GM18508 (cell line): ENCODE measurements around the gene OSBPL2.
A peak's percentile ranks its signal among the peaks of the same experiment; 100 is the strongest.

Source experiments
- ATAC-seq: cut with Tn5 transposase; IDR thresholded peaks from one replicate; pipeline ENCODE4 v1.9.1; 2021; ENCODE audit warnings: moderate number of reproducible peaks; ENCODE audit not compliant: insufficient read depth, unreplicated experiment

OSBPL2 gene

DNA sequence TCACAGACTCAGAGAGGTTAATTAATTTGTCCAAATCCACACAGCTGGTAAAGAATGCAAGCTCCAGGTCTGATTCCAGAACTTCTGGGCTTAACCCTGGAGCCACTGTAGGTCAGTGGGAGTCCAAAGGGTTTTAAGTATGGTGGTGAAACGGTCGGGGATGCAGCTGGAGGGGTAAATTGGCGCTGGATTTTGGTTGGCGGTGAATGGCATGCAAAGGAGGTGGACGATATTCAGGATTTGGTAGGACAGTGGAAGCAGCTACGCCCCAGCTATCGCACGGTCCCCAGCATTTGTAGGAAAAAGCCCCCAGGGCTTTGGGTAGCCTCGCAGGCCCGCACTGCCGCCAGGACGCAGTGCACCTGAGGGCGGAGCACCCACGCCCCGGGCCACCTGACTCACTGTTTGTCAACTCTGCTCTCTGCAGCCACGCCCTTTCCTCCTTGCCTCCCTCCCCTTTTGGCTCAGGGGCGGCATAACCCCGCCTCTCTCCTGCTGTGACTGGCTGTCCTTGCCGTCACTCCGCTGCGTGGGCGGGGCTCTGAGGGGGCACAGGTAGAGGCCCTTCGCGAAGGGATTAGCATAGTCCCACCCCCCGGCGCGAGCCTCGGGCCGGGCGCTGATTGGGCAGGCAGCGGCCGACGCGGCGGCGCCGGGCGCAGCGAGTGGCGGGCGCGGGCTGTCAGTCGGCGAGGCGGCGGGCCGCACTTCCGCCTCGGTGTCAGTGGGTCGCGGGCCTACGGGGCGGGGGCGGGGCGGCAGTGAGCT lies at the start of gene OSBPL2:
Gene OSBPL2 (plus strand): TSS at position 721 of the 768 bp plus-strand sequence. CDS start 17,664 bp downstream, outside the sequence.
- peak; percentile 93 for ATAC-seq

DNA sequence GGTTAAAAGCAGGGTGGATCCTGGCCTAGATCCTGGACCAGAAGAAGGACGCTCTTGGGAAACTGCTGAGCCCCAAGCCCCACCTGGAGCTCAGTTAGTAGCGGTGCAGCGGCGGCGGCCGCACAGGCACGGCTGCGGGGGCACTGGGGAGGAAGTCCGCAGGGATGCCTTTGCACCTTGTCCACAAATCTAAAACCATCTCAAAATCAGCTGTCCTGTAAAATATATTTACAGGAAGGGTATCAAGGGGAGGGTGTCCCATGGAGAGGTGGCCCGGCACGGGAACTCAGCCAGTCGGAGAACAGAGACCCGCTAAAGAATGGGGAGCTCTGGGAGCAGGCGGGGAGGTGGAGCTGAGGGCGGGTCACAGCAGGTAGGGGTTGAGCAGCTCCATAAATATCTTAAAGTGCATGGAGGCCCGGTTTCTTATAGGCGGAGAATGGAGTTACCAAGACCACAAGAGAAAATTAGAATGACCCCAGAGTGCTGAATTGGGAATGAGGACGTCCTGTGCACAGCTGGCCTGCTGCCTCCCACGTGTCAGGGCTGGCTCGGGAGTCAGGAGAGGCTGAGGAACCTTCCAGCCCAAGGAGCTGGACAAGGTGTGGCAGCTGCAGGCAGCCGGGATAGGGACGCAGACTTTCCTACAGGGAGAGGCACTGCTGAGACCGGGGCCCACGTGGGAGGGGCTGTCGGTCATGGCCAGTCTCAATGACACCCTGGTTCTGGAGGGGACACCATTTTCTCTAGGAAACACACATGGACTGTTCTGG lies 47.5 kb upstream of the OSBPL2 start:
- no peak for ATAC-seq

DNA sequence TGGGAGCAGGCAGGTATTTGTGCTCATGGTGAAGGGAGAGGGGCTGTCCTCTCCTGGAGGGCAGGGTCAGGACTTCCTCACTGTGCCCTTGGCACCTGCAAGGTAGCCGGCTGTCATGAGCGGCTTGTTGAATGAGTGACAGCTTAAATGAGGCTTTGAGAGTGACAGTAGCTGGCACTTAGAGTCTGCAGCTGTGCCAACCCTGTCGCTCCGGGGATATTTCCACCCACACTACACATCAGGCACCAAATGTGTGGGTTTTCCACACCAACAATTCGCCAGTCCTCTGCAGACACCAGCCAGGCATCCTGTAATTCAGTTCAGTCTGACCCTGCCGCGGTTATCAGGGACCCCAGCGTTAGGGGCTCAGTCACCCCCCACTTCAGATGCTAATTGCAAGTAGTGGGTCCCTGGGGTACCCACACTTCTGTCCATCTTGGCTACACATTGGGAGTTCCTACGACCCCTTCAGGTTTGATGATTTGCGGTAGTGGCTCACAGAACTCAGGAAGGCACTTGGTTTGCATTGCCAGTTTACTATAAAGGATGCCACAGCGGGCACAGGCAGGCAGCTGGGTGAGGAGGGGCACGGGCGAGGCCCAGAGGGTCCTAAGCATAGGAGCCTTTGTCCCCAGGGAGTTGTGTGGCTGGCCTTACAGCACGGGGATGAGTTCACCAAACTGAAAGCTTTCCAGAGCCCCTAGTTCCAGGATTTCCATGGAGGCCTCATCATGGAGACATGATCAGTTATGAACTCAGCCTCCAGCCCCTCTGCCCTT lies 46.4 kb upstream of the OSBPL2 start:
- no peak for ATAC-seq

DNA sequence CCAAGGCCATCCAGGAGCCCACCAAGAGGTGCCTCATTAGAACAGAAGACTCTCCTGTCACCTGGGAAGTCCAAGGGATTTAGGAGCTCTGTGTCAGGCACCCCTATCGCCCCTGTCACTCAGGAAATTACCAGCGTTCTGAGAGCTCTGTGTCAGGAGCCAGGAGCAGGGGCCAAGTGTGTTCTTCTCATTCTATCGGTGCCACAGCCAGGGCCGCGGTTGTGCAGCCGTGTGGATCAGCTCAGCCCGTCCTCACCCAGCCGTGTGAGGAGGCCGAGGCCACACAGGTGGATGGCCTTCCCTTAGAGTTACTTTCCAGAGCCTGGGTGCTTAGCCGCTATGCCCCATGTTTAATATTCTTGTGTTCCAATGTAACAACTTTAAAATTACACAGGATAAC lies 45.7 kb upstream of the OSBPL2 start:
- ATAC-seq = no peak

DNA sequence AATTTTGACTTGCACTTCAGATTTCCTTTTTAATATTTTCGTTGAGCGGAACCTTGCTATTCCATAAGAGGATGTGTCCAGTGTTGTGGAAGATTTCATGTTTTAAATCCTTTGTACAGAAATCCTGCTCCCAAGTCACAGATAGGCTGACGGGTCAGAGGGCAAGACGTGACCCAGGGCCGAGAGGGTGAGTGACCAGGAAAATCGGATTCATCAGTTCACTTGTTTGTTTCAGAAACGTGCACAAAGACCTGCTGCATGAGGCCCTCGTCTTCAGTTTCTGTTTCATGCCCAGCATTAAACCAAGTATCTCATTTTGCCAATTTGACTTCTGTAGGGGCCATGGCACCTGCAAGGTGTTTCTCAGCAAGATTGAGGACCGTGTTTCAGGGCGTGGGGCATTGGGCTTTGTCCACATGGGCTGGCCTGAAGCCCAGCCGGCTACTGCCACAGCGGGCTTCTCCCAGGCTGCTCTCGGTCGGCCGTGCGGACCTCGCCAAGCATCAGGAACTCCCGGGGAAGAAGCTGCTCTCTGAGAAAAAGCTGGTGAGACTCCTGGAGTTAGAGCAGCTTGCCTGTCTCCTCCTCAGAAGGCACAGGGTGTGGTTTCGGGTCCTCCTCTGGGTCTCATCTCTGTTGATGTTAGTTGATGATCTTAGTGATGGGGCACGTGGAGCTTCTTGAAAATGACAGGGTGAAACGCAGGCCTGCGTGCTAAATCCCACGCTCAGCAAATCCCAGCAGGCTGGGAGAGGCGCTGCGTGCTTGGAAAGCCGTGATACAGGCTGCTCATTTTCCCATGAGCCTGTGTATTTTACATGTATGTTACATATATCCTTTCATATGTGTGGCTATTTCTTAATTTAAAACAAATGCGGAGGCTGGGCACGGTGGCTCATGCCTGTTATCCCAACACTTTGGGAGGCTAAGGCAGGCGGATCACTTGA lies 45.0 kb upstream of the OSBPL2 start:
- ATAC-seq = no peak

DNA sequence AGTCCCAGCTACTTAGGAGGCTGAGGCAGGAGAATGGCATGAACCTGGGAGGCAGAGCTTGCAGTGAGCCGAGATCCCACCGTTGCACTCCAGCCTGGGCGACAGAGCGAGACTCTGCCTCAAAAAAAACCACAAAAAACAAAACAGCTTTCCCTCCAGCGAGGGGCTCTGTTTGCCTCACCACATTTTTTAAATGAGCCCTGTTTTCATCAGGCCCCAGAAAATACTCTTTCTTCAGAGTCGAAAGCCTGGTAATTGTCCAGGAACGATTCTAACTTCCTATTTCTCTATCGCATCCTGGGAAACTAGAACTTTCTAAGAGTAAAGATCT lies 43.3 kb upstream of the OSBPL2 start:
- ATAC-seq = no peak

DNA sequence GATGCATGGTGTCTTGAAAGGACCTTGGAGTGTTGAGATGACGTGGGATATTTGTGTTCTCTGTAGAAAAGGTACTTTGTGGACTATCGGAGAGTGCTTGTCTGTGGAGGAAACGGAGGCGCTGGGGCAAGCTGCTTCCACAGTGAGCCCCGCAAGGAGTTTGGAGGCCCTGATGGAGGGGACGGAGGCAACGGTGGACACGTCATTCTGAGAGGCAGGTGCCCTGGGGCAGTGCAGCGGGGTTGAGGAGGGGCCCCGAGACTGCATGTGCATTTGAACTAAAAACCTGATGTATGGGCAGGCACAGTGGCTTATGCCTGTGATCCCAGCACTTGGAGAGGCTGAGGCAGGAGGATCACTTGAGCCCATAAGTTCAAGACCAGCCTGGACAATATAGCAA lies 42.6 kb upstream of the OSBPL2 start:
- no peak for ATAC-seq

DNA sequence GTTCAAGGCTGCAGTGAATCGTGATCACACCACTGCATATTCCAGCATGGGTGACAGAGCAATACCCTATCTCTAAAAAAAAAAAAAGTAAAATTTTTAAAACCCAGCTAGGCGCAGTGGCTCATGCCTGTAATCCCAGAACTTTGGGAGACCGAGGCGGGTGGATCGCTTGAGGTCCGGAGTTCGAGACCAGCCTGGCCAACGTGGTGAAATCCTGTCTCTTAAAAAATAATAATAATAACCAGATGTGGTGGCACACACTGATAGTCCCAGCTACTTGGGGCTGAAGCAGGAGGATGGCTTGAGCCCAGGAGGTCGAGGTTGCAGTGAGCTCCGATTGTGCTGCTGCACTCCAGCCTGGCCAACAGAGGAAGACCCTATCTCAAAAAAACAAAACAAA lies 42.0 kb upstream of the OSBPL2 start:
- no peak for ATAC-seq

DNA sequence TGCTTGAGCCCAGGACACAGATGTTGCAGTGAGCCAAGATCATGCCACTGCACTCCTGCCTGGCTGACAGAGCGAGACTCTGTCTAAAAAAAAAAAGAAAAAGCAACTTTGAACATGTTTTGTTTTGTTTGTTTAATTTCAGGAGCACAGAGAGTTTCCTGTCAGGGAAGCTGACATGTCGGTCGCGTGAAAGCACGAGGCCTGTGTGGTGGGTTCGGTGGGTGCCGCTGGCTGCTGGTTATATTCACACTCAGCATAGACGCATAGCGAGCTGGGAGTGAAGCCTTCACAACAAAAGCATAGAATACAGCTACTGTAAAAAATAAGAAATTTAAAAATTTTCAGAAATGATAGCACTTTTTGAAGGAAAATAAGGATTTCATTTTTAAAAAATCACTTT lies 41.0 kb upstream of the OSBPL2 start:
- ATAC-seq = no peak

DNA sequence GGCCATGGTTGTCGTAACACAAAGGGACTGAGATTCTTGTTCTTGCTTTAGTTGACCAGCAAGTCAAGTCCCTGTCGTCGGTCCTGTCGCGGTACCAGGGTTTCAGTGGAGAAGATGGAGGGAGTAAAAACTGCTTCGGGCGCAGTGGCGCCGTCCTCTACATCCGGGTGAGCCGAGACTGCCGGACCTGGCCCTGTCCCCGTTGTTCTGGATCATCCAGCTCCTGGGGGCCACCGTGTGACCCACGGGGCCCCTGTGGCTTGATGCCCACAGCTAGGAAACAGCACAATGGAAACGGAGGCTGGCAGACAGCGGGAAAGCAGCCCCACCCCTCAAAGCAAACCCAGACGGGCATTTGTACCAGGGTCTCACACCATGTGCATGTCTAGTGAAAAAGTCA lies 40.5 kb upstream of the OSBPL2 start:
- ATAC-seq = no peak

DNA sequence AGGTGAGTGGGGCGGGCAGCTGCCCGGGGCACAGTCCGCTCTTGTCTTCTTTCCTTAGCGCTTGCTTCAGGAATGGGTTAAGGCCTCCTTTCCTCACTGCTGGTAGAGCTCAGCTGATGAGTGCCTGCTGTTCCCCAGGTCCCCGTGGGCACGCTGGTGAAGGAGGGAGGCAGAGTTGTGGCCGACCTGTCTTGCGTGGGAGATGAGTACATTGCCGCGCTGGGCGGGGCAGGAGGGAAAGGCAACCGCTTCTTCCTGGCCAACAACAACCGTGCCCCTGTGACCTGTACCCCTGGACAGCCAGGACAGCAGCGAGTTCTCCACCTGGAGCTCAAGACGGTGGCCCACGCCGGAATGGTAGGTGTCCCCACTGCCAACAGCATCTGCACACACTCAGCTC lies 39.8 kb upstream of the OSBPL2 start:
- ATAC-seq = no peak

DNA sequence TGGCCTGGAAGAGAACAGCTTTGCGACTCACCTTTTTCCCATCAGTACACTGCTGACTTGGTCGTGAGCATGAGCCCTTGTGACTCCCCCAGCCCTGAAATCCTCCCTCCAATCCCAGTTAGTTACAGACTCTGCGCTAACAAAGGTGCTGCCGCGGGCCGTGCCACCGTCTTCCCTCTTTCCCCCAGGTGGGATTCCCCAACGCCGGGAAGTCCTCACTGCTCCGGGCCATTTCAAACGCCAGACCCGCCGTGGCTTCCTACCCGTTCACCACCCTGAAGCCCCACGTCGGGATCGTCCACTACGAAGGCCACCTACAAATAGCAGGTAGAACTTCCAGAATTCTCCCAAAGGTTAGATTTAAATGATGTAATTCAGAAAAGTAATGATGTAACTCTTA lies 39.4 kb upstream of the OSBPL2 start:
- no peak for ATAC-seq

DNA sequence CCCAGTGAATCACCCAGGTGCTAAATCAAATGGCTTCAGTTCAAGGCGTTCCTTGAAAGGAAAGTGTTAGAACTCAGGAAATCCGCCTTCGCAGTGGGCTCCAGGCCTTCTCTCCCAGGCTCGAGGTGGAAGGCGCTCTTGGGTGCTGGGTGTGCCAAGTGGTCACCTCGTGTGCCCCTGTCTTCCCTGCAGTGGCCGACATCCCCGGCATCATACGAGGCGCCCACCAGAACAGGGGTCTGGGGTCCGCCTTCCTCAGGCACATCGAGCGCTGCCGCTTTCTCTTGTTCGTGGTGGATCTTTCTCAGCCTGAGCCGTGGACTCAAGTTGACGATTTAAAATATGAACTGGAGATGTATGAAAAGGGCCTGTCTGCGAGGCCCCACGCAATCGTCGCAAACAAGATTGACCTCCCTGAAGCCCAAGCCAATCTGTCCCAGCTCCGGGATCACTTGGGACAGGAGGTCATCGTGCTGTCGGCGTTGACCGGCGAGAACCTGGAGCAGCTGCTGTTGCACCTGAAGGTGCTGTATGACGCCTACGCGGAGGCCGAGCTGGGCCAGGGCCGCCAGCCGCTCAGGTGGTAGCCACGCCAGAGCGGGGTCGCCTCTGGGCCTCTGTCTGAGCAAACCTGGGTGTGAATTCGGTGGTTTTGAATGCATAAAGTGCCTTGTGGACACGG lies 37.7 kb upstream of the OSBPL2 start:
- no peak for ATAC-seq

DNA sequence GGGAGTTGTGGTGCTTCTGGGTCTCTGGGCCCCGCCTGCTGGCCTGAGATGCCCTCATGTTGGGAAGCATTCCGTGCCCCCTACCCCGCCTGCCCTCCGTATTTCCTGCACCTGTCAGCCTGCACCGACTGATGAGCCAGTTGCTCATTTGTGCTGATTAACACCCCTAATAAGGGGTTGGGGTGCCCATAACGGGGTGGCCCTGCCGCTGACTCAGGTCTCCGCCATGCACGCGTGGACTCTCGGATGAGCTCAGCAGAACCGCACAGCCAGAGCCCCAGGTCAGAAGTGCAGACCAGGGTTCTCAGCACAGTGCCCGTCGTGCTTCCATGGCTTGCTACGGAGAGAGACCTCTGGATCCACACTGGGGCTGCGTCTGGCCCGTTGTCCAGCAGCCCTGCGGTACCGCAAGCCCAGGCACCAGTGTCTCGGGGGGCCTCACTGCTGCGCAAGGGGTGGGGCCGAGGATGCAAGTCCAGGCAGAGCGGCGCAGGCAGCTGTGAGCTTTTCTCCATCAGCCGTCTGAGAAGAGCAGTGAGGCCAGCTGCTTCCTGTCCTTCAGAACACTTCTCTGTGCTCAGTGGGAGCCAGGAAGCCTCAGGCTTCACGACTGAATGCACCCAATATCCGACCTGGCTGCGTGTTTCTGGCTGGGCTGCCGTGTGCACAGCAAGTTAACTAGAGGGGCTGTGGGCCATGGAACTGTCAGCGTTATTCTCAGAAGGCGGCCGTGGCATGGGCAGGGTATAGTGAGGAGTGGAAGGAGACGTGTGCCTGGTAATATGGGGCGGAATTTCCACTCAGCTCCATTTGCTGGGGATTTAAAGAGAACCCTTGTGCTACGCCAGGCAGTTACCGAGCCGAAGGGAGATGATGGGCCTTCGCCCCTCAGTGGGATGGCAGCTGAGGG lies 36.9 kb upstream of the OSBPL2 start:
- ATAC-seq = no peak

DNA sequence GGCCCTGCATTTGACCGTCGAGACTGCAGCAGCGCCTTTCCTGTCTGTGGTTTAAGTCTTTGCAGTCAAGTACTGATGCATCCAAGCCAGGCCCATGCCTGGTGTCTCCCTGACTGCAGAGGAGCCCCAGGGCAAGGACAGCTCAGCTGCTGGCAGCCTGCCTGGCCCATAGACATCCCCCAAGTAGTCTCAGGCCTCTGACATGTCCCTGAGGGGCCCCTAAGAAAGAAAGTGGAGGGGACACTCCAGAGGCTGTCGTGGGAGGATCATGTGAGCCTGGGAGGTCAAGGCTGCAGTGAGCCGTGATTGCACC lies 36.3 kb upstream of the OSBPL2 start:
- no peak for ATAC-seq

DNA sequence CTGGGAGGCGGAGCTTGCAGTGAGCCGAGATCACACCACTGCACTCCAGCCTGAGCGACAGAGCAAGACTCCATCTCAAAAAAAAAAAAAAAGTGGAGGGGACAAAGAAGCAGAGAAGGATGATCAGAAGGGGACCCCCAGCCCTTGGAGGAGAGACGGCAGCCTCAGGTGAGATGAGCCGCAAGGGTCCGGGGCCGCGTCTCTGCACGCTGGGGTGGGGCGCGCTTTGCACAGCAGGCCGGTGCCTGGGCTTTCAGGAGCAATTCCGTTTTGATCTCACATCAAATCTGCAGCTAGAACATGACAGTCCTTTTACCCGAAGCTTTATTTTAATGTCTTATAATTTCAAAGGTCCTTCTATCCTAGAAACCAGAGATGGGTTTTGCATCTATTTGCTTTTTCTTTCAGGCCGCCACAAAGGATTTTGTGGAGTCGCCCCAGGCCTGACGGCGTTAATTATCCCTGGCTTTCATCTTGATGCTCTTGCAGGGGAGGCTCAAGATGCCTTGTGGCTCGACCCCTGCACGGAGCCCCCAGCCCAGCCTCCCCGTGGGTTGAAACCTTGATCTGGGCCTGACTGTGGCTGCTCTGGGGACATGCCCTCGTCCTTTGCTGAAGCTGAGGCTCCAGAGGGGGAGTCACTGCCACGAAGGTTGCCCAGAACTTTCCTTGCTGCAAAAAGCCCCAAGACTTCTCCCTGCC lies 35.5 kb upstream of the OSBPL2 start:
- no peak for ATAC-seq

DNA sequence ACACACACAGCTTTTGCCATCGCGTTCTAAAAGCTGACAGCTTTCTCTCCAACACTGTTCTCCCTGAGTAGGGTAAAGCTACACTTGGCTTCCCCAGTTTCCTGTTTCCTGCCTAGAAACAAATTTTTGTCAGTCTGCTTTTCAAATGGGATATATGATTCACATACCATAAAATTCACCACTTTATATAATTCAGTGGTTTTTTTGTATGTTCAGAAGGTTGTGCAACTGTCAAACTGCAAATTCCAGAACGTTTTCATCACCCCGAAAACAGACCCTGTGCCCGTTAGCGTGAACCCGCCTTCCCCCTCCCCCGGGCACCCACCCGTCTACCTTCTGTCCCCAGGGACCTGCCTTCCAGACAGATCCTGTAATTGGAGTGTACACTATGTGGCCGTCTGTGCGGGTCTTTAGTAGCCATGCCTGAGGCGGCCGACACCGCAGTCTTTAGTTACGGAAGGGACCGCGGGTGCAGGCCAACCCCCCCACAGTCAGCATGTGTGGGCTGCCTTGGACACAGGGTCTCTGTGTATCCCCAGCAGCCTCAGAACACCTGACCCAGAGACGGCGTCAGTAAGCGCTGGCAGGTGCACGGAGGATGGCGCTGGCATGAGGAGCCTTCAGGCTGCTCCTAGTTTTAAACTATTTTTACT lies 34.8 kb upstream of the OSBPL2 start:
- no peak for ATAC-seq
